Measurements from ENCODE around the gene MRPS25.

MRPS25 gene

DNA sequence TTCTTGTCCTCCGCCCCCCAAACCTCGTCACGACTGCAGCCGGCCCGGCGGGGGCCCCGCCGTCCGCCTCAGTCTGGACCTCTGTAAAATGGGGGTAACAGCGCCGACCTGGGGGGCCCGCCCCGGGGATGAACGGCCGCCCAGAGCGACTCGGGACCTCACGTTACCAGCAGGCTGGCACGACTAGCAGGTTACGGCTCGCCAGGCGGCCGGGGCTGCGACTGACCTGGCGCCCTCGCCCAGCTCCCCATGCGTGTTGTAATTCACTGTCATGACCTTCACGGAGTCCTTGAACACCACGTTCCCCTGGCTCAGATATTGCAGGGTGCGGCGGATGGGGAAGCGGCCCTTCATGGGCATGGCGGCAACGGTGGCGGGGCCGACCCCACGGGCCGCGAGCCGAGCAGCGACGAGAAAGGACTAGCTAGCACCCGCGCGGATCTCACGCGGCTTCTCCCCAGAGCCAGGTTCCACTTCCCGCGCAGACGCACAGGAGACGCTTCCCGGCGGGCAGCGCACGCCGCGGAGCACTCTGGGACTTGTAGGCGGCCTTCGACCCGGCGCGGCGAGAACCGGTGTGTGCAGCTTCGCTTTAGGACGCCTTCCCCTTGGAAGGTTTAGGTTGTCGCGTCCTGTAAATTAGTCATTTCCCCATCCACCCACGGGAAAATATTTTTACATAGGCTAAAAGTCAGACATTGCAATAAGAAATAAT is at the start of gene MRPS25:
Gene MRPS25 (minus strand): TSS at position 481 of the 715 bp plus-strand sequence. CDS start 121 bp downstream, at position 360.
- DNase-seq (ENCODE audit: low read depth in 2 of 2), result peak; percentile 73 to 77

DNA sequence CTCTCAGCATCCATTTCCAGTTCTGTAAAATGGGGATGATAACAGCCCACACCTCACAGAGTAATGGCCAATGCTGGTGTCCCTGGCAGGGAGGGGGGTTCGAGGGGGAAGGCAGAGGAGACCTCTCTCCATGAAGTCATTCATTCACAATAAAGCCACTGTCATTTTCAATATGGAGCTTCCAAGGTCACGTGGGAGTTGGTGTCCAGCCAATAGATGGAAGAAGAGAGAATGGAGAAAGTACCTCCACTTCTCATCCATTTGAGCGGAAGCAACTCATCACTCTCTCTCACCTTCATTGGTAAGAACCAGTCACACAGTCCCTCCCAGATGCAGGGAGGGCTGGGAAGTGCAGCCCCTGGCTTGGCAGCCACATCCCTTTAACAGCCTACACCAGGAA is 48.8 kb upstream of the MRPS25 start:
- no peak for DNase-seq (ENCODE audit: low read depth in 2 of 2)

DNA sequence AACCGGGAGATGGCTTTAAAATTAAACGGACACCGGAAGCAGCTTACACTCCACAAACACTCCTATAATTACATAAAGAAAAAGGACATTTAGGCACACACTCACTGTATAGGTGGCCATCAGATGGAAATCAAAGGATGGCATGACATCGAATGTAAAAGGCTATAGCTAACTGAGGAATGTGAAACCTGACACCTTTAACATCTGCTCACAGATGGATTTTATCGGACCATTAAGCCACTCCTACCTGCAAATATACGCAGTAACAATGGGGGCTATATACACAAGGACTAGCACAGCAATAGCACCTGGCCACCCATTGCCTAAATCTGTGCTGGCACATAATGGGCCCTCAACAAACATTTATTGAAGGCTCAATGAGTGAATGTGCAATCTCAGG is 48.4 kb upstream of the MRPS25 start:
- DNase-seq (ENCODE audit: low read depth in 2 of 2), result no peak

DNA sequence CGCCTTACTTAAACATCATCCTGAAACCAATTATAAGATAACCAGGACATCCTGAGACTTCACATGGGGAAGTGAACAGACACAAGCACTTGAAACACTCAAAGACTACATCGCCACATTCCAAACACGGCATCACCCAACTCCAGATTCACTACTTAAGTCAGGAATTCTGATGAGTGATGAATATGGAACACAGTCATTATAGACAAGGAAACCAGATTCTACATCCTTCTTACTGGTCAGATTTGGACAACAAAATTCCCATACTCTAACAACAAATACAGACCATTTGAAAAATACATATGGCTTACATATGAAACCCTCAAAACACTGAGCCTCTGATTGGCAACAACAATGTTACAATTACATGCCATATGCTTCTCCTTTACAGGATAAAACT is 46.9 kb upstream of the MRPS25 start:
- DNase-seq (ENCODE audit: low read depth in 2 of 2), result no peak

DNA sequence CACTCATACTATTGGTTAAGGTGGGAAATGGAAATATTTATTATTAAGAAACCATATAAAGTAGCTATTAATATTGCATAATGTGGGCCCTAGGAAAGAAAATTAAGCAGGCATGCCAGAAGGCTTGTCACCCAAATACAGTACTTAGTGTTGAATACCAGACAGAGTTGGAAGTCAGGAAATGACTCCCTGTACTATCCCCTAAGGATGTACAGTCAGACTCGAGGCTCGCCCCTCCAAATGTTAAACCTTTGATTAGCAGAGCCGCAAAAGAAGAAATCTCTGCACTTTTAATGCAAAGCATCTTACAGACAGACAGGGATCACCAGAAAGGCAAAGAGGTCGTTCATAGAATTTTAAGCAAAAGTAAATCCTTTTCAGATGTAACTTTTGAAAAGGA is 45.1 kb upstream of the MRPS25 start:
- DNase-seq (ENCODE audit: low read depth in 2 of 2), result no peak

DNA sequence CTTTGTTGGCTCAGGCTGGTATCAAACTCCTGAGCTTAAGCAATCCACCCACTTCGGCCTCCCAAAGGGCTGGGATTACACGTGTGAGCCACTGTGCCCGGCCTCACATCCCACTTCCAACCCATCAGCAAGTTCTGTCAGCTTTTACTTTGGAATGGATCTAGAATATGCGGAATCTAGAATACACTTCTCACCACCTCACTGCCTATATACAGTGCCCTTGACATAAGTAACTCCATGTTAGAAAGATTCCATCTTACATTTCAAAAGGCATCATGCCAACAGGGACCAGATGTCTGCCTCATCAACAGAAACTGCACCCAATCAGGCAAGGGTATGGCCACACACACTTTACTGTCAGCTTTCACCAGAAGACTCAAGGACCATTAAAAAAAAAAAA is 43.8 kb upstream of the MRPS25 start:
- DNase-seq (ENCODE audit: low read depth in 2 of 2), result no peak

DNA sequence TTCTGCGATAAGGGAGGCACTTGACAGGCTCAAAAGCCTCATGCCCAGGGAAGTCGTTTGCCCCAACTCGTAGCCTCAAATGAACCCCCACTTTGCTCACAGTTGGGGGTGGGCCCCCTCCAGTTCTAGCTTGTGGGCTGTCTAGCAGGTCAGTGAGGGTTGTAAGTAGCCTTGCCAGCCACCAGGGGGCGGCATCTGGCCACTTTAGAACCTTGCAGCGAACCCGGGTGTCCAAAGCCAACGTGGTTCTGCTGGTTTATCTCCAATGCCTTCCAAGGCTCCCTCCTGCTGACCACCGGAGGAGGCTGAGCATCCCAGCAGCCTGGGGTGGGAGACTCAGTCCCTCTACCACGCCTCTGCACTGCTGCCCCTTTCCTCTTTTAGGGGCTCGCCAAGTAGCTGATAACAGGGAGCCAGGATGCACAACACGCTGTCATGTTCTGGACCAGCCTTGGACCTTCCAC is 43.0 kb upstream of the MRPS25 start:
- DNase-seq (ENCODE audit: low read depth in 2 of 2), result peak; percentile 32 to 34

DNA sequence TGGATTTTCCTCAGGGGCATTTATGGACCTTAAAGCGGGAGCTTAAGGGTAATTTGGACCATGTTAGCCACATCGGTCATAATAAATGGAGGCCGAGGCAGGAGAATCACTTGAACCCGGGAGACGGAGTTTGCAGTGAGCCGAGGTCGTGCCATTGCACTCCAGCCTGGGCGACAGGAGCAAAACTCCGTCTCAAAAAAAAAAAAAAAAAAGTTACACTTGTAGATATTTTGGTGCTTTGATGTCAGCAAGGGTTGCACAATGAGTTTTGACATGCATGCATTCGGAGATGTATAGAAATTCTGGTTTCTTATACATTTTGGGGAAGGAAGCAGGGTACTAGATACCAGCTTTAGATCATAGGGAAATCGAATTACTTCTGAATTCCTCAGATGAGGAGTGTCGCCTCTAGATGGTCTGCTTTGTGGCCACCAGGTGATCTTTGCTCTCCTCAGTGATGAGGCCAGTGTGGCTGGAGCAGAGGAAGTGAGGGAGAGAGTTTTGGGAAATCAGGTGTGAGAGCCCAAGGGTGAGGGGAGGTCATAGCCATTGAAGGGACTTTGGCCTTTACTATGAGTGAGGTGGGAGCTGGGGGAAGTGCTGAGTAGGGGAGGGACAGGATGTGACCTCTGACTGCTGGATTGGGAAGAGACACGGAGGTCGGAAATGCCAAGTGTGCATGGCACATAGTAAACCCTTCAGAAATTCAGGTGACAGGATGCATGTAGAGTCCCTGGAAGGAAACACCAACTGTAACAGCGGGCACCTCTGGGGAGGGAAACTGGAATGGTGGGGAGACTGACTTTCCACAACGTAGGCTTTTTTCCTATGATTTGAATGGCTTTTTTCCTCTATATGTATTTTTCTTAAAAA is 42.2 kb upstream of the MRPS25 start:
- DNase-seq (ENCODE audit: low read depth in 2 of 2), result no peak

DNA sequence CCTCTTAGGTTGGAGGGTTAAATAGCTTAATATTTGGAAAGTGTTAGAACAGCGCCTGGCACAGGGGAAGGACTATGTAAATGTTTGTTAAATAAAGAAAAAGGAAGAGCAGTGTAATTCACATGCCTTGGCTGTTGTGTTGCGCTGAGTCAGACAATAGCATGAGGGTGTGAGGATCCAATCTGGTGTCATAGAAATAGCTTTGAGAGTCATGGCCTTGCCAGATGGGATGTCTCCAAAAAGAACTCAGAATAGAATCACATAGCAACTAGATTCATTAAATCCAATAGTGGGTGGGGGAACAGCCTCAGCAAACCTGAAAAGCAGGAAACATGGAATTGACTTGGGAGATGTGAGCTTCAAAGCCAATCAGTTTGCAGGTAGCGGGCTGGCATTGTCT is 37.7 kb upstream of the MRPS25 start:
- no peak for DNase-seq (ENCODE audit: low read depth in 2 of 2)

DNA sequence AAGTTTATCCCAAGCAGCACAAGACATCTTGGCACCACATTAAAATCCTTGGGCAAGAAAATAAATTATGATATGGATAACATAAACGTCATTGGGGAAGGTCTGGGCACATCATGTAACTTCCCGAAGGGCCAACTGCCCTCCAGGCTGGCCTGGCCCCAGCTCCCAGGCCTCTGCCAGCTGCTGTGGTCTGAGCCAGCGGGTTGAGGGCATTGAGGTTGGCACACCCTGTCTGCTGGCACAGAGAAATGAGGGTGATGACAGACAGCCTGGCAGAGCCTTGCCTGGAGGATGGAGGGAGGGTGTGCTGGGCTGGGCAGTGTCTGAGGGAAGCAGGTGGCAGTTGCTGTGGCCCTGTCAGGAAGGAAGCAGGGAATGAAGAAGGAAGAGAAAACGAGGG is 37.1 kb upstream of the MRPS25 start:
- DNase-seq (ENCODE audit: low read depth in 2 of 2), result no peak

DNA sequence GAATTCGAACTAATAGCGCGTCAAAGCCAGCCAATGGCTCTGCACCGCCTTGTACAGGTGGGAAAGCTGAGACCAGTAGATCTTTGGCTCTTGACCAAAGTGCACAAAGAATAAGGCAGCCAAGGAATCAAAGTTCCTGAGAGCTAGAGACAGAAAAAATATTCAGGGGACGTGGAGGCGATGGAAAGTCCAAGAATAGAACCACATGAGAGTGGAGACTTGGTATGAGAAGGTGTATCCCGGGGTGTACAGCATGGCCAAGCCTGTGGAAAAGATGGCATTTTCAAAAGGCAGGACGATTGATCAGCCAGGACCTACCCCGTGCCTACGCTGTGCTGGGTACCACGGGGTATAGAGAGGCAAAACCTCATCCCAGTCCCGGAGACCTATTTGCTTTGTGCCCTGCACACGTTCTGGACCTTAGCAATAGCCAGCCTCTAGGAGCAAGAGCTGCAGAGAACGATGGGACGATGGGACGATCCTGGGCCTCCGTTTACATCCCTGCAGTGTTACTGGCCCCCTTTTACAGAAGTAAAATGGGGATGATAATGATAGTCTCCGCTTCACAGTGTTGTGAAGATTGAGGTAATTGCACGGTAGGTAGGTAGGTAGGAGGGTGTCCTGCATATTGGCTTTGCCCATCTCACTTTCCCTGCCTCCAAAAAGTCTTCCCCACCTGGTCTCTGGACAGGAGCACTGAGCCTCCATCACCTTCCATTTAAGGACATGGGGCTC is 34.4 kb upstream of the MRPS25 start:
- no peak for DNase-seq (ENCODE audit: low read depth in 2 of 2)

DNA sequence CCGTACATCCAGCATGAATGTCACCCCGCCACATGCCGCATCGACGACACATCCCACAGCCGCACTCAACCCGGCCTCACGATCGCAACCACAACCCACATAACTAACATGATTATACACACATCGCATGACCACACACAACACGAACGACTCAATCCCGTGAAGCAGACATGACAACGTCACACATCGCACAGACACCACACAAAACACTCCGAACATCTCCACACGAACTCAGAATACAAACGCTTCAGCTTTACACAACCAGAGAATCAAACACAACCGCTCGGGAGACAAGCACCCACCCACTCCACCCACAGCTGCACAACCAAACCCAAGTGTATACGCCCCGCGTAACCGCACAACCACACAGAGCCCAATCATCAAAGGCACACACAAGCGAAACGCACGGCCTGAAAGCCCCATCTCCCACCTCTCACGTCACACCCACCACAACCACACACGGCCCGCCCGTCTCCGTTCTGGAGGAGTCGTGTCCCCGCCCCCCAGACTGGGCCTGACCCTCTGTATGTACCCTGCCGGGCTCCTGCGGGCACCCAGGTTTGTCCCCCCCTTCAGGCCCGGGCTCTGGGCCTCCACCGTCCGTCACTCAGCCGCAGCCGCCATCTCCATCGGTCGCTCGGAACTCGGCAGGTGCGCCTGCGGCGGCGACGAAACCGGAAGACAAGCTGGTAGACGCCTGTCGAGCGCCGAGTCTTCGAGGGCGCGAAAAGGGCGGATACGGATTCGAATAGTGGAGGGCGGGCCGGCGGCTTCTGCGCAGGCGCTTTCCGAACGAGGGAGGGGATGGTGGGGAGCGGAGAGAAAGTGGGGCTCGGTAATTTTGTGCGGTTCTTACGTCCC is 33.6 kb upstream of the MRPS25 start, which contains the start of gene RBSN:
Gene RBSN (minus strand): TSS at position 646 of the 861 bp plus-strand sequence. CDS start 3,028 bp downstream, outside the sequence.
- peak; percentile 87 for DNase-seq (ENCODE audit: low read depth in 2 of 2)

DNA sequence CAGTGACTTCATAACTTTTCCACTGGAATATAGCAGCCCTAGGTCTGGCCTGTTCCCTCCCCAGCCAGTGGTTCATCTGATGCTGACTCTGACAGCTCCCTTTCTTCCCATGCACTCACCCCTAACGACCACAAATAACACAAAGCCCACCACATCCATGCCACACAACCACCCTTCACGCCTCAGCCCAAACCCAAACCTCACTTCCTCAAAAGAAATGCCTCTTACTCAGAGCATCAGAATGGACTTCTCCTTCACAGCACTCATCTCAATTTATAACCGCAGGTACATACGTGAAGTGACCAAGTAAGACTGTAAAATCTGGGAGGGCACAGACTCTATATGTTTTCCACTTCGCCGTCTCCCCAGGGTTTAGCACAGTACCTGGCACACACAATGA is 32.8 kb upstream of the MRPS25 start:
- no peak for DNase-seq (ENCODE audit: low read depth in 2 of 2)

DNA sequence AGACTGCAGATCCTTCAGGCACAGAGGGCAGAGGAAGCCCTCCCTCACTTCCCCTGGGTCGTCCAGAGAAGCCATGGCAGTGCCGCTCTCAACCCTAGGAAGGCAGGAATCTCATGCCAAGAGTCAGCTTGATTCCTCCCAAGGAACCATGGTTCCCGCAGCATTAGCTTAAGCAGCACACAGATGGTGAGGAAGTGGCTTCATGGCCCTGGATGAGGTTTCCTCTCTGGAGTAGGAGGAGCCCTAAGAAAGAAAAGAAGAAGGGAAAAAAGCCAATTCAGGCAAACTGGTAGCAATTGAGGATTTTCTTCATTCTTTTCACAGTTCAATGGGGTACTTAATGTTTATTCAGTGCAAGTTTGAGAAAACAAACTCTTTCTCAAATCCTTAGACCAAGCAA is 30.9 kb upstream of the MRPS25 start:
- no peak for DNase-seq (ENCODE audit: low read depth in 2 of 2)

DNA sequence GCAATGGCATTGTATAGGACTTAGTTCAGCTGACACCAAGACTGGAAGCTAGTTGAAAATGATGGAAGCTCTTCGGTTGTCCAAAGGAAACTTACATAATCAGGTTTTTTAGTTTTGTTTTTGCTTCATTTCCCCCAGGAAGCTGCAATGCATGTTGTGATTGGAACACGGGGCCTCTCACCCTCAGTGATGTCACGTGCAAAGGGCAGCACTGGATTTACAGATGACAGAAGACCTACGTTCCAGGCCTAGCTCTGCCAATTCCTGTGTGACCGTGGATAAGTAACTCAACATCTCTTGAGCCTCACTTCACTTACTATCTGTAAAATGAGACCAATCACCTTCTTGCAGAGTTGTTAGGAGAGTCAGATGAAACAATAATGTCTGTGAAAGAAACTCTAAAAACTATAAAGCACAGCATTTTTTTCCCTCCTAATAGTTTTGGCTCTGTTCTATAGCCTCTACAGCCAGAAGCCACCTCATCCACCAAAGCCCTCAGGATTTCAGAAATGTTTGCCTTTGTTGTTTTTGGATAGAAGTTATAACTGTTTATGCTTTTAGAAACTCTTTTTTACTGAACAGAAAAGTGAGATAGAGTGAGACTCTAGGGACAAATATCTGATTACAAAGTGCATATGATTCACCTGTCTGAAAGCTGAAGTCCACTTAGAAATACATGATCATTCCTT is 29.2 kb upstream of the MRPS25 start:
- no peak for DNase-seq (ENCODE audit: low read depth in 2 of 2)

DNA sequence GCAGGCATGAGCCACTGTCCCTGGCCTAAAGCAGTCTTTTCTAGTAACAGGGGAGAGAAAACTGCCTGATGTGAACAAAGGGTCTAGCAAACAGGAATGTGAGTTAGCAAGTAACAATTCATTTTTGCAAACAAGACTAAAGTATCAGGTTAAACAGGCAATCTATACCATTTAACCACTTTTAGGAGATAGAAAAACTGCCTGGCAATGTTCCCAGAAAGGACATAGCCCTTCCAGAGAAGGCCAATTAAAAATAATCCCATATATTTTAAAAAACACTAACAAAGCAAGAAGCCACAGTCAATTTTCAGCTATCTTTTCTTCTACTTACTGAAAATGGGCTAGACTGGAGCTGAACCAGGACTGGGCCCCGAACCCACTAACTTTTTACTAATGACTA is 27.6 kb upstream of the MRPS25 start:
- no peak for DNase-seq (ENCODE audit: low read depth in 2 of 2)

DNA sequence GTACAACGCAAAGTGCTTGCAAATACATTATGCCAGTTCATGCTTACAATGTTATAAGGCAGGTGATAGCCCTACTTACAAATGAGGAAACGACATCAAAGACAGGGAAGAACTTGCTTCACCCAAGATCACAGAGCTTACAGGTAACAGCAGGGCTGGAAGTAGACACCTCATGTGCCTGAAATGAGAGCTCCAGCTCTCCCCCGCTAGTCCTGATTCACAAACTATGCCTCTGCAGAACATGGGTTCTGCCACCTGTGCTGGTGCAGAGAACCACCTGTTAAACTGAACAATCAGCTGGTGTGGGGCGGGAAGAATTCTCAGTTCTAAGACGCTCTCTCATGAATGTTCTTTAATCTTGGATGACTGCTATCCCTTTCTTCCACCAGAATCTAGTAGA is 26.5 kb upstream of the MRPS25 start:
- DNase-seq (ENCODE audit: low read depth in 2 of 2), result no peak

DNA sequence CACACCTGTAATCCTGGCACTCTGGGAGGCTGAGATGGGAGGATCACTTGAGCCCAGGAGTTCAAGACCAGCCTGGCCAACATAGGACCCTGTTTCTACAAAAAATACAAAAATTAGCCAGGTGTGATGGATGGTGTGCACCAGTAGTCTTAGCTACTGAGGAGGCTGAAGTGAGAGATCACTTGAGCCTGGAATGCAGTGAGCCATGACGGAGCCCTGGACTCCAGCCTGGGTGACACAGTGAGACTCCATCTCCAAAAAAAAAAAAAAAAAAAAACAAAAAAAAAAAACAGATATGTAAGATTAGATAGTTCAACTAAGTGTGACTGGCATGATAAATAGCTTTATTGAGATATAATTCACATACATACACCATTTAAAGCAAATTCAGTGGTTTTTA is 24.1 kb upstream of the MRPS25 start:
- DNase-seq (ENCODE audit: low read depth in 2 of 2), result no peak

DNA sequence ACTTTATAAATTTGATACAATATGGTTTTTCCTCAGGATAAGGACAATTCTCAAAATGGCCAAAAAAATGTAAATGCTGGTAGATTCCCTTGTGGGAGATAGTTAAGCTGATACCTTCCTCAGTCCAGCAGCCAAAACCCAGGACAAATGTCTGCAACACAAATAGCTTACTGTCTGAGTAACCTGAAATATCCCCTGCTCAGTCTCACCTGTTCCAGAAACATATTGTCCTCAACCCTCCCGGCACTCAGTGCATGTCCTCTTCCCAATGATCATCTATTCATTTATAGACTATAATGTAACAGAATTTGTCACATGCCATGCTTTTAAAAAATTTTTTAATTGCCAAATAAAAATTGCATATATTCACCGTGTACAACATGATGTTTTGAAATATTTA is 21.6 kb upstream of the MRPS25 start:
- DNase-seq (ENCODE audit: low read depth in 2 of 2), result no peak

DNA sequence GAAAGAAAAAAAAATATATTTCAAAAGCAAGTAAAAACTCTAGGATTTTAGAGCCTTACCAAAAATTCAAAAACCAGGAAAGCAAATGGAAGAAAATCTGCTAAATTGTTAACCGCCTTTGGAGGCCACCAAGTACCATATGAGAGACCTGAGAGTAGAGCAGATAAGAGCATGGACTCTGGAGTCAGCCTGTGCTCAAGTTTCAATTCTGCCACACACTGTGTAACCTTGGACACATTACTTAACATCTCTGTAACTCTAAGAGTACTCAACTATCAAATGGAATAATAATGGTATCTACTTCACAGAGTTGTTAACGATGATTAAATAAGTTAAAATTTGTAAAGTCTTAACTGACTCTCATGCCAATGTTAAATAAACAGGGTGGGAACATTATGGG is 21.1 kb upstream of the MRPS25 start:
- no peak for DNase-seq (ENCODE audit: low read depth in 2 of 2)

DNA sequence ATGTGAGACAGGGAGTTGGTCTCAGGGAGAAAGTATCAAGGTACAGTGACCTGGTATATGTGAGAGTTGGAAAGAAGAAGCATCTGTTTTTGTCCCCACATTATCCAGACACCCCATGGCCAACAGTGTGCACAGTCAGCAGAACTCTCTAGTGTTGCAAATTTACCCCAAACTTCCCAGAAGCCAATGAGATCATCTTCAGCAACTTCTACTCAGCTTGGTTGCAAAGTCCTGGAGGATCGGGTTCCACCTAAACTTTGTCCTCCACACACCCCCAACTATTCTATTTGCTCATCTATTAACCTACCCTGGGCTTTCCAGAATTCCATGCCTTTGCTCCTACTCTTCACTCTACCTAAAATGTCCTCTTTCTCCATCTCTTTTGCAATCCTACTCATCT is 18.1 kb upstream of the MRPS25 start:
- no peak for DNase-seq (ENCODE audit: low read depth in 2 of 2)

All from fibroblast of skin of left quadriceps (primary cell).